Neural progenitor cell (in vitro differentiated cells): Measurements from ENCODE around the gene SARM1.

Experiments
- EZH2 ChIP-seq: fragments of 200-600 bp; sonication (generic); IDR thresholded peaks from 2 replicates; pipeline ENCODE4 v1.6.1; 2017; ENCODE audit warnings: antibody characterized with exemption, mild to moderate bottlenecking, moderate library complexity
- EZH2phosphoT487 ChIP-seq: fragments of 200-600 bp; sonication (generic); IDR thresholded peaks from 2 replicates; pipeline ENCODE4 v1.6.1; 2017; ENCODE audit warnings: antibody characterized with exemption
- TF ChIP-seq, protein P1 (sequence below): fragments of 200-600 bp; sonication (generic); IDR thresholded peaks from 2 replicates; pipeline ENCODE4 v1.5.1; 2017; ENCODE audit warnings: antibody characterized with exemption, mild to moderate bottlenecking

DNA sequence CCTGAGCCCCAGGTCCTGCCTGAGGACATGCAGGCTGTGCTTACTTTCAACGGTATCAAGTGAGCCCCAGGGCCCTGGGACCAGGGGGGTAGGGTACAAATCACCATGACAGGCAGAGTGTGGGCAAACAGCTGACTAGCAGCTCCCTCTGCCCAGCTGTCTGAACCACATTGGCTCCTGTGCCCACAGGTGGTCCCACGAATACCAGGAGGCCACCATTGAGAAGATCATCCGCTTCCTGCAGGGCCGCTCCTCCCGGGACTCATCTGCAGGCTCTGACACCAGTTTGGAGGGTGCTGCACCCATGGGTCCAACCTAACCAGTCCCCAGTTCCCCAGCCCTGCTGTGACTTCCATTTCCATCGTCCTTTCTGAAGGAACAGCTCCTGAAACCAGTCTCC lies 24.5 kb downstream of the SARM1 start:
- TF ChIP-seq, protein P1, sequence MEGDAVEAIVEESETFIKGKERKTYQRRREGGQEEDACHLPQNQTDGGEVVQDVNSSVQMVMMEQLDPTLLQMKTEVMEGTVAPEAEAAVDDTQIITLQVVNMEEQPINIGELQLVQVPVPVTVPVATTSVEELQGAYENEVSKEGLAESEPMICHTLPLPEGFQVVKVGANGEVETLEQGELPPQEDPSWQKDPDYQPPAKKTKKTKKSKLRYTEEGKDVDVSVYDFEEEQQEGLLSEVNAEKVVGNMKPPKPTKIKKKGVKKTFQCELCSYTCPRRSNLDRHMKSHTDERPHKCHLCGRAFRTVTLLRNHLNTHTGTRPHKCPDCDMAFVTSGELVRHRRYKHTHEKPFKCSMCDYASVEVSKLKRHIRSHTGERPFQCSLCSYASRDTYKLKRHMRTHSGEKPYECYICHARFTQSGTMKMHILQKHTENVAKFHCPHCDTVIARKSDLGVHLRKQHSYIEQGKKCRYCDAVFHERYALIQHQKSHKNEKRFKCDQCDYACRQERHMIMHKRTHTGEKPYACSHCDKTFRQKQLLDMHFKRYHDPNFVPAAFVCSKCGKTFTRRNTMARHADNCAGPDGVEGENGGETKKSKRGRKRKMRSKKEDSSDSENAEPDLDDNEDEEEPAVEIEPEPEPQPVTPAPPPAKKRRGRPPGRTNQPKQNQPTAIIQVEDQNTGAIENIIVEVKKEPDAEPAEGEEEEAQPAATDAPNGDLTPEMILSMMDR, result no peak
- TF ChIP-seq EZH2 (no peak), EZH2phosphoT487 (no peak)
